Mesenchymal stem cell (in vitro differentiated cells and primary cell): Measurements from ENCODE around the gene SMG7.

Experiments used
- DNase-seq: peaks from one replicate; pipeline ENCODE4 v3.0.0-alpha.2; 2013
- H2AFZ ChIP-seq: one replicate; pipeline ENCODE4 v1.6.1; 2013; ENCODE audit warnings: low read depth, mild to moderate bottlenecking, control low read depth, inconsistent platforms, low read length, moderate library complexity
- H2AK5ac ChIP-seq: 2 replicates; pipeline ENCODE4 v1.6.1; 2013; ENCODE audit warnings: low read length, moderate library complexity, mild to moderate bottlenecking, inconsistent platforms; ENCODE audit not compliant: severe bottlenecking
- H2BK120ac ChIP-seq: one replicate; pipeline ENCODE4 v1.6.1; 2013; ENCODE audit warnings: low read depth, mild to moderate bottlenecking, inconsistent platforms, low read length, moderate library complexity
- H2BK12ac ChIP-seq, 2 experiments: one replicate each; pipeline ENCODE4 v1.6.1; 2013; ENCODE audit warnings: inconsistent platforms in 2 of 2, low read length in 2 of 2, mild to moderate bottlenecking in 2 of 2, moderate library complexity in 2 of 2, control low read depth in 1 of 2
- H2BK15ac ChIP-seq: one replicate; pipeline ENCODE4 v1.6.1; 2013; ENCODE audit warnings: mild to moderate bottlenecking, low read depth, inconsistent platforms; ENCODE audit not compliant: poor library complexity, severe bottlenecking
- H2BK5ac ChIP-seq: 2 replicates; pipeline ENCODE4 v1.6.1; 2013; ENCODE audit warnings: low read depth, mild to moderate bottlenecking, low read length, control low read depth, inconsistent platforms; ENCODE audit not compliant: poor library complexity, severe bottlenecking
- H3K14ac ChIP-seq, 2 experiments: one replicate each; pipeline ENCODE4 v1.6.1; 2013; ENCODE audit warnings: inconsistent platforms in 2 of 2, low read length in 2 of 2, control low read depth in 1 of 2, mild to moderate bottlenecking in 1 of 2, moderate library complexity in 1 of 2
- H3K18ac ChIP-seq, 2 experiments: one replicate each; pipeline ENCODE4 v1.6.1; 2013; ENCODE audit warnings: inconsistent platforms in 2 of 2, low read length in 2 of 2, control low read depth in 1 of 2, low read depth in 1 of 2, mild to moderate bottlenecking in 1 of 2
- H3K23ac ChIP-seq, 2 experiments: one replicate each; pipeline ENCODE4 v1.6.1; 2013; ENCODE audit warnings: inconsistent platforms in 2 of 2, low read length in 2 of 2, mild to moderate bottlenecking in 2 of 2, moderate library complexity in 2 of 2, control low read depth in 1 of 2
- H3K27ac ChIP-seq: 2 replicates; pipeline ENCODE4 v1.5.1; 2013; ENCODE audit warnings: mild to moderate bottlenecking, moderate library complexity, low read length, control low read depth, inconsistent platforms; ENCODE audit not compliant: poor library complexity, severe bottlenecking
- H3K27me3 ChIP-seq, 2 experiments: 2 replicates each; pipeline versions ENCODE4 v1.6.1 to v1.7.0; 2013; ENCODE audit warnings: low read length in 2 of 2, mild to moderate bottlenecking in 2 of 2, moderate library complexity in 2 of 2, control low read depth in 1 of 2, inconsistent platforms in 1 of 2; ENCODE audit not compliant: control insufficient read depth in 1 of 2, insufficient read depth in 1 of 2
- H3K36me3 ChIP-seq, 2 experiments: 2 replicates each; pipeline versions ENCODE4 v1.6.1 to v1.7.0; 2013; ENCODE audit warnings: low read length in 2 of 2, control low read depth in 1 of 2, inconsistent platforms in 1 of 2, low read depth in 1 of 2, mild to moderate bottlenecking in 1 of 2; ENCODE audit not compliant: insufficient read depth in 2 of 2, control insufficient read depth in 1 of 2
- H3K4ac ChIP-seq, 2 experiments: one replicate each; pipeline ENCODE4 v1.6.1; 2013; ENCODE audit warnings: inconsistent platforms in 2 of 2, low read length in 2 of 2, mild to moderate bottlenecking in 2 of 2, moderate library complexity in 2 of 2, control low read depth in 1 of 2, low read depth in 1 of 2
- H3K4me1 ChIP-seq: 2 replicates; pipeline ENCODE4 v1.6.1; 2013; ENCODE audit warnings: low read depth, low read length, control low read depth; ENCODE audit not compliant: control insufficient read depth, insufficient read depth
- H3K4me2 ChIP-seq: 2 replicates; pipeline ENCODE4 v1.6.1; 2013; ENCODE audit warnings: low read length, mild to moderate bottlenecking, inconsistent platforms; ENCODE audit not compliant: poor library complexity, severe bottlenecking
- H3K4me3 ChIP-seq, 2 experiments: 2 replicates each; pipeline versions ENCODE4 v1.5.1 to v1.7.0; 2013; ENCODE audit warnings: low read length in 2 of 2, mild to moderate bottlenecking in 2 of 2, control low read depth in 1 of 2, low read depth in 1 of 2; ENCODE audit not compliant: insufficient read depth in 1 of 2
- H3K79me1 ChIP-seq: replicated peaks from 2 replicates; pipeline ENCODE4 v1.6.1; 2013; ENCODE audit warnings: mild to moderate bottlenecking, control low read depth, low read length, inconsistent platforms; ENCODE audit not compliant: poor library complexity, severe bottlenecking
- H3K9ac ChIP-seq: 2 replicates; pipeline ENCODE4 v1.7.0; 2013; ENCODE audit warnings: mild to moderate bottlenecking, low read length, moderate library complexity
- H3K9me3 ChIP-seq: 2 replicates; pipeline ENCODE4 v1.7.0; 2013; ENCODE audit warnings: mild to moderate bottlenecking, low read length; ENCODE audit not compliant: control insufficient read depth
- H4K8ac ChIP-seq: one replicate; pipeline ENCODE4 v1.6.1; 2013; ENCODE audit warnings: inconsistent platforms, mild to moderate bottlenecking, low read length, moderate library complexity
- H4K91ac ChIP-seq: one replicate; pipeline ENCODE4 v1.6.1; 2013; ENCODE audit warnings: mild to moderate bottlenecking, low read length, inconsistent platforms
- WGBS: methylation state at CpG from one replicate; pipeline ENCODE4 v1.1.7; 2013; ENCODE audit warnings: mixed read lengths; 5-methylcytosine and 5-hydroxymethylcytosine counted together

The SMG7 gene

DNA sequence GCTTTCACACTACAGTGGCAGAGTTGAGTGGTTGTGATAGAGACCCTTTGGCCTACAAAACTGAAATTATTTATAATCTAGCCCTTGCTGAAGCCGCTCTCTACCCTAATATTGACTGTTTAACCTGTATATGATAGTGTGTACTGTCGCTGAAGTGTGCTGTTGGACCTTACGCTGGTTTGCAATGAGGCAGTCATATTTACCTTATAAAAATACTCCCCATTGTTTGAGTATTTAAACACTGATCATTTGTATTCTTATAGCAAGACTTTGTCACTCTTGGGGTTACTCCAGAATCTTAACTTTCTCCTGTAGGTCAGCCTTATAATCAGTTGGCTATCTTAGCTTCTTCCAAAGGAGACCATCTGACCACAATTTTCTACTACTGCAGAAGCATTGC is 56.3 kb downstream of the SMG7 start:
- no peaks in the 10 kb centered on the region for H3K4me1 ChIP-seq
- no peak overlapping the region for H3K4me3 ChIP-seq
- no peak overlapping the region for H2BK120ac ChIP-seq
- H3K79me1 ChIP-seq: peaks cover 8% of the 10 kb centered on the region
- no peak overlapping the region for H3K9ac ChIP-seq
- no peak overlapping the region for H3K18ac ChIP-seq
- H2BK5ac ChIP-seq: no peak overlapping the region
- no peak overlapping the region for H3K4ac ChIP-seq
- no peak for DNase-seq
- H3K36me3 ChIP-seq: peaks cover 0 to 82% of the 10 kb centered on the region in 2 experiments
- H4K91ac ChIP-seq: no peak overlapping the region
- H3K27ac ChIP-seq: no peak overlapping the region
- no peak overlapping the region for H3K14ac ChIP-seq
- WGBS: no CpG with 5 or more reads among the region's 3 CpGs
- no peaks in the 10 kb centered on the region for H3K27me3 ChIP-seq
- no peak overlapping the region for H2BK12ac ChIP-seq
- H2AFZ ChIP-seq: no peak overlapping the region
- no peaks in the 10 kb centered on the region for H3K9me3 ChIP-seq
- no peak overlapping the region for H2AK5ac ChIP-seq
- no peak overlapping the region for H3K23ac ChIP-seq
- H4K8ac ChIP-seq: no peak overlapping the region
- H3K4me2 ChIP-seq: no peak overlapping the region
- H2BK15ac ChIP-seq: no peak overlapping the region

DNA sequence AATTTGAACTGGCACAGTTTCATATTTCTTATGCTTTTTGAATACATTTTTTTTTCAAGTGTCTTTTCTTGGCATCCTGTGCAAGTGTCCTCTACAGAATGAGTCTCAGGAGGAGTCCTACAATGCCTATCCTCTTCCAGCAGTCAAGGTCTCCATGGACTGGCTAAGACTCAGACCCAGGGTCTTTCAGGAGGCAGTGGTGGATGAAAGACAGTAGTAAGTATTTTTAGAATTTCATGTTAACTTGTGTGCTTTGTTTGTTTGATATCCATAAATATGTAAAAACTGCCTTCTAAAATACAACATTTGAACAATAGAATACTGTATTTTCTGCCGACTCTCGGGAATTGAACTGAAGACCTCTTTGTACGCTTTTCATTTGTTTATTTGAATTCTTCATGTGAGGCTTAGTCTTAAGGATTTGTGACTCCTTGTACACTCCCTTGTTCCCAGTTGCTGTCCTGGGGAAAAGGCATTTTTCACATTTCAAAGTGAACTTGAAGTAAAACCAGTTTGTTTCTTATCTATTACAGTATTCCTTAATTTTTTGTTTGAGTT is 61.4 kb downstream of the SMG7 start:
- no peak overlapping the region for H2BK120ac ChIP-seq
- 100% methylated on average over 3 of the region's 3 CpGs for WGBS

DNA sequence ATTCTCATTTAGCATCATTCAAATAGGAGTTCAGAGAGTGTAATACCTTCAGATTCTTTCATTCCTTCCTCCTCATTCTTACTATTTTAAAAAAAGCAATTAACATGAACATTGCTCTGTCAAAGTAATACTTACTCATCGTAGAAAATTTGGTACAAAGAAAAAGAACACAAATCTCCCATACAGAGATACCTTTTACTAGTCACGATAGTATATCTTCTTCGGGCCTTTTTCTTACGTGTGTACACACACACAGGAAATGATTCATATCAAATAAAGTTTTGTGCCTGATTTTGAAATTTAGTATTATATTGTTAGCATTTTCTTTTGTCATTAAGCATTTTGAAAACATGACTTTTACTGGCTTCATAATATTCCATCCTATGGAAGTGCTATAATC is 65.1 kb downstream of the SMG7 start:
- no peak overlapping the region for H3K4me2 ChIP-seq

More for the DNA sequence above, 61.4 kb downstream of the SMG7 start:
- Histone ChIP-seq H2AFZ (no peak overlapping the region), H3K27me3 (no peaks in the 10 kb centered on the region), H3K14ac (no peak overlapping the region), H4K91ac (no peak overlapping the region), H2BK12ac (no peak overlapping the region), H2AK5ac (no peak overlapping the region), H3K79me1 (peaks cover 5% of the 10 kb centered on the region), H2BK5ac (no peak overlapping the region), H3K4ac (no peak overlapping the region), H3K36me3 (peaks cover 3 to 94% of the 10 kb centered on the region in 2 experiments), H3K9ac (no peak overlapping the region), H2BK15ac (no peak overlapping the region), H3K18ac (no peak overlapping the region), H3K9me3 (no peaks in the 10 kb centered on the region), H4K8ac (no peak overlapping the region), H3K27ac (no peak overlapping the region), H3K4me1 (no peaks in the 10 kb centered on the region), H3K23ac (no peak overlapping the region), H3K4me2 (no peak overlapping the region), H3K4me3 (no peak overlapping the region)
- no peak for DNase-seq

DNA sequence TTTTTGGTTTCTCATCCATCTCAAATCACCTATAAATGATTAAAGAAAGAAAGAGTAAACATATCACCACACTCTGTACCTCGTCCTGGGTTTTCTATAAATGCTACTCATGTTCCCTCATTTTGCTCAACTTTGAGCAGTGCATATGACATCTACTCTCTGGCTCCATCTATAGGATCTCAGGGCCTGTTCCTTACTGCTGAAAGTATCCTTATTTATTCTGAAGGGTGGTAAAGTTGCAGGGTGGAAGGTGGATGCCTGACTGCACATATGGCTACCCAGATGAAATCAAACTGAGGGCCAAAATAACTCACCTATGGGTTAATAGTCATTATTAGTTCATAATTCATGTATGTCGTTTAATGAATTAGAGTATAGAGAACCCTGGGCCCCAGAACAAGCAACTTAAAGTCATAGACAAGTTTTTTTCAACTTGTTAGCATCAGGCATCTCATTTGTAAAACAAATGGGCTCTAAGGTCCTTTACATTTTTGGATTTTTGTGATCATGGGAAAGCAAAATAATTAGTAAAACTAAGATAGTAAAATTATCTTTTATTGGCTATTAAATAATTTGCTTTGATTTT is 71.4 kb downstream of the SMG7 start:
- H2BK120ac ChIP-seq: no peak overlapping the region
- H2BK5ac ChIP-seq: no peak overlapping the region
- no peak overlapping the region for H2AK5ac ChIP-seq
- no peak overlapping the region for H3K23ac ChIP-seq
- no peak overlapping the region for H3K4me3 ChIP-seq
- no peak overlapping the region for H2BK15ac ChIP-seq
- H3K79me1 ChIP-seq: peaks cover 11% of the 10 kb centered on the region
- no peak overlapping the region for H4K91ac ChIP-seq
- no peak overlapping the region for H2BK12ac ChIP-seq
- H3K14ac ChIP-seq: no peak overlapping the region
- H3K27me3 ChIP-seq: no peaks in the 10 kb centered on the region
- no peaks in the 10 kb centered on the region for H3K9me3 ChIP-seq
- no peak overlapping the region for H3K4me2 ChIP-seq
- H3K36me3 ChIP-seq: peaks cover 12 to 87% of the 10 kb centered on the region in 2 experiments
- H3K4ac ChIP-seq: no peak overlapping the region
- no peak overlapping the region for H2AFZ ChIP-seq
- no peak overlapping the region for H3K18ac ChIP-seq
- 75% methylated on average over 1 of the region's 2 CpGs for WGBS
- peak; percentile 76 for DNase-seq
- H3K27ac ChIP-seq: no peak overlapping the region
- H3K9ac ChIP-seq: peak overlapping the region; percentile 63
- no peak overlapping the region for H4K8ac ChIP-seq
- peaks cover 4% of the 10 kb centered on the region for H3K4me1 ChIP-seq

More for the DNA sequence above, 65.1 kb downstream of the SMG7 start:
- H3K79me1 ChIP-seq: peaks cover 5% of the 10 kb centered on the region
- H3K36me3 ChIP-seq: peaks cover 7 to 93% of the 10 kb centered on the region in 2 experiments
- H3K4ac ChIP-seq: no peak overlapping the region
- no peak overlapping the region for H3K27ac ChIP-seq
- no peak overlapping the region for H3K9ac ChIP-seq
- no peak overlapping the region for H2AK5ac ChIP-seq
- no peak overlapping the region for H2AFZ ChIP-seq
- no peaks in the 10 kb centered on the region for H3K27me3 ChIP-seq
- no peak overlapping the region for H3K4me3 ChIP-seq
- H2BK15ac ChIP-seq: no peak overlapping the region
- H2BK120ac ChIP-seq: no peak overlapping the region
- no peaks in the 10 kb centered on the region for H3K9me3 ChIP-seq
- 100% methylated on average over 2 of the region's 4 CpGs for WGBS
- H3K14ac ChIP-seq: no peak overlapping the region
- no peak overlapping the region for H2BK5ac ChIP-seq
- H4K8ac ChIP-seq: no peak overlapping the region
- no peak overlapping the region for H3K23ac ChIP-seq
- H3K4me1 ChIP-seq: no peaks in the 10 kb centered on the region
- no peak for DNase-seq
- no peak overlapping the region for H3K18ac ChIP-seq
- no peak overlapping the region for H2BK12ac ChIP-seq
- H4K91ac ChIP-seq: no peak overlapping the region
